DND-41 (cell line): ENCODE results near the gene ATP9A.

ENCODE experiments used
- ATAC-seq: fragments of 200-7000 bp; cut with Tn5 transposase; 3 replicates; pipeline ENCODE4 v1.9.1; 2021; ENCODE audit warnings: low read depth; ENCODE audit not compliant: insufficient read depth
- DNase-seq: peaks from one replicate; pipeline ENCODE4 v3.0.0-alpha.2; 2020
- H2AFZ ChIP-seq: 2 replicates; pipeline ENCODE4 v1.6.0; 2012; ENCODE audit warnings: low read depth, low read length
- H3K27ac ChIP-seq: 2 replicates; pipeline ENCODE4 v1.5.1; 2012; ENCODE audit warnings: low read length, inconsistent platforms
- H3K27me3 ChIP-seq: fragments of 200-600 bp; sonication (generic); 2 replicates; pipeline ENCODE4 v1.6.0; 2012; ENCODE audit warnings: low read length, mild to moderate bottlenecking, inconsistent platforms; ENCODE audit not compliant: insufficient read depth, poor library complexity
- H3K36me3 ChIP-seq: 2 replicates; pipeline ENCODE4 v1.5.1; 2012; ENCODE audit warnings: low read length, inconsistent platforms; ENCODE audit not compliant: insufficient read depth
- H3K4me1 ChIP-seq: 2 replicates; pipeline ENCODE4 v1.5.1; 2012; ENCODE audit warnings: mild to moderate bottlenecking, low read length; ENCODE audit not compliant: insufficient read depth
- H3K4me2 ChIP-seq: 2 replicates; pipeline ENCODE4 v1.6.0; 2012; ENCODE audit warnings: mild to moderate bottlenecking, moderate library complexity, low read length, inconsistent platforms; ENCODE audit not compliant: insufficient read depth
- H3K4me3 ChIP-seq, 2 experiments: fragments of 200-600 bp in 1 of 2; shearing (Covaris generic) in 1 of 2; 2 replicates each; pipeline ENCODE4 v1.5.1; 2012 to 2016; ENCODE audit warnings: inconsistent platforms in 2 of 2, low read length in 2 of 2, mild to moderate bottlenecking in 2 of 2, low read depth in 1 of 2, moderate library complexity in 1 of 2
- H3K79me2 ChIP-seq: 2 replicates; pipeline ENCODE4 v1.6.0; 2012; ENCODE audit warnings: low read length, inconsistent platforms; ENCODE audit not compliant: insufficient read depth
- H3K9ac ChIP-seq: 2 replicates; pipeline ENCODE4 v1.6.0; 2012; ENCODE audit warnings: low read depth, mild to moderate bottlenecking, inconsistent platforms, low read length, moderate library complexity
- H3K9me3 ChIP-seq: 2 replicates; pipeline ENCODE4 v1.5.1; 2012; ENCODE audit warnings: low read length, moderate library complexity, mild to moderate bottlenecking, inconsistent platforms; ENCODE audit not compliant: insufficient read depth, severe bottlenecking
- H4K20me1 ChIP-seq: 2 replicates; pipeline ENCODE4 v1.6.0; 2012; ENCODE audit warnings: low read length; ENCODE audit not compliant: insufficient read depth
- EZH2 ChIP-seq: IDR thresholded peaks from 3 replicates; pipeline ENCODE4 v1.6.1; 2012; ENCODE audit warnings: borderline replicate concordance, low read depth, mild to moderate bottlenecking, moderate library complexity, low read length, inconsistent platforms; ENCODE audit not compliant: severe bottlenecking
- TF ChIP-seq, protein P1 (sequence below): IDR thresholded peaks from 2 replicates; pipeline ENCODE4 v1.5.1; 2012; ENCODE audit warnings: borderline replicate concordance, low read length, moderate library complexity, mild to moderate bottlenecking; ENCODE audit not compliant: poor library complexity, severe bottlenecking; ENCODE audit errors: extremely low read depth

Gene ATP9A

GRCh38 chr20:51692806-51693400 is 75.3 kb downstream of the ATP9A start:
- no peaks in the 10 kb centered on the region for H4K20me1 ChIP-seq
- H3K27me3 ChIP-seq, result peaks cover 24% of the 10 kb centered on the region
- H3K79me2 ChIP-seq, result no peaks in the 10 kb centered on the region
- no peak overlapping the region for H3K27ac ChIP-seq
- no peaks in the 10 kb centered on the region for H3K4me1 ChIP-seq
- H3K36me3 ChIP-seq, result no peaks in the 10 kb centered on the region
- no peak for TF ChIP-seq EZH2
- TF ChIP-seq, protein P1, sequence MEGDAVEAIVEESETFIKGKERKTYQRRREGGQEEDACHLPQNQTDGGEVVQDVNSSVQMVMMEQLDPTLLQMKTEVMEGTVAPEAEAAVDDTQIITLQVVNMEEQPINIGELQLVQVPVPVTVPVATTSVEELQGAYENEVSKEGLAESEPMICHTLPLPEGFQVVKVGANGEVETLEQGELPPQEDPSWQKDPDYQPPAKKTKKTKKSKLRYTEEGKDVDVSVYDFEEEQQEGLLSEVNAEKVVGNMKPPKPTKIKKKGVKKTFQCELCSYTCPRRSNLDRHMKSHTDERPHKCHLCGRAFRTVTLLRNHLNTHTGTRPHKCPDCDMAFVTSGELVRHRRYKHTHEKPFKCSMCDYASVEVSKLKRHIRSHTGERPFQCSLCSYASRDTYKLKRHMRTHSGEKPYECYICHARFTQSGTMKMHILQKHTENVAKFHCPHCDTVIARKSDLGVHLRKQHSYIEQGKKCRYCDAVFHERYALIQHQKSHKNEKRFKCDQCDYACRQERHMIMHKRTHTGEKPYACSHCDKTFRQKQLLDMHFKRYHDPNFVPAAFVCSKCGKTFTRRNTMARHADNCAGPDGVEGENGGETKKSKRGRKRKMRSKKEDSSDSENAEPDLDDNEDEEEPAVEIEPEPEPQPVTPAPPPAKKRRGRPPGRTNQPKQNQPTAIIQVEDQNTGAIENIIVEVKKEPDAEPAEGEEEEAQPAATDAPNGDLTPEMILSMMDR, result no peak
- no peak for DNase-seq
- no peak overlapping the region for H3K4me3 ChIP-seq
- H3K4me2 ChIP-seq, result no peak overlapping the region
- no peak overlapping the region for H2AFZ ChIP-seq
- no peak overlapping the region for H3K9ac ChIP-seq
- ATAC-seq, result no peak
- H3K9me3 ChIP-seq, result no peaks in the 10 kb centered on the region

GRCh38 chr20:51691703-51692102 is 76.5 kb downstream of the ATP9A start:
- no peak overlapping the region for H3K9ac ChIP-seq
- H3K27me3 ChIP-seq, result peaks cover 15% of the 10 kb centered on the region
- TF ChIP-seq, protein P1, result no peak
- H3K4me2 ChIP-seq, result no peak overlapping the region
- H3K27ac ChIP-seq, result no peak overlapping the region
- no peak overlapping the region for H2AFZ ChIP-seq
- H3K79me2 ChIP-seq, result no peaks in the 10 kb centered on the region
- no peaks in the 10 kb centered on the region for H4K20me1 ChIP-seq
- H3K36me3 ChIP-seq, result no peaks in the 10 kb centered on the region
- H3K4me1 ChIP-seq, result no peaks in the 10 kb centered on the region
- DNase-seq (no peak), ATAC-seq (no peak)
- H3K4me3 ChIP-seq, result no peak overlapping the region
- H3K9me3 ChIP-seq, result no peaks in the 10 kb centered on the region

GRCh38 chr20:51688600-51689244 is 79.5 kb downstream of the ATP9A start:
- Histone ChIP-seq H3K4me3 (no peak overlapping the region), H2AFZ (no peak overlapping the region), H3K36me3 (no peaks in the 10 kb centered on the region), H3K9ac (no peak overlapping the region), H3K9me3 (no peaks in the 10 kb centered on the region), H3K27ac (no peak overlapping the region), H3K4me1 (no peaks in the 10 kb centered on the region), H3K27me3 (no peaks in the 10 kb centered on the region), H3K4me2 (no peak overlapping the region), H3K79me2 (no peaks in the 10 kb centered on the region), H4K20me1 (no peaks in the 10 kb centered on the region)
- ATAC-seq, result no peak
- no peak for DNase-seq
- TF ChIP-seq, protein P1, result no peak

GRCh38 chr20:51687630-51688029 is 80.6 kb downstream of the ATP9A start:
- Histone ChIP-seq H4K20me1 (no peaks in the 10 kb centered on the region), H3K4me3 (no peak overlapping the region), H2AFZ (no peak overlapping the region), H3K9me3 (no peaks in the 10 kb centered on the region), H3K4me1 (no peaks in the 10 kb centered on the region), H3K9ac (no peak overlapping the region), H3K27ac (no peak overlapping the region), H3K27me3 (no peaks in the 10 kb centered on the region), H3K36me3 (no peaks in the 10 kb centered on the region), H3K4me2 (no peak overlapping the region), H3K79me2 (no peaks in the 10 kb centered on the region)
- DNase-seq (no peak), ATAC-seq (no peak)
- no peak for TF ChIP-seq EZH2
- TF ChIP-seq, protein P1, result no peak
